NT2/D1 (cell line): Measurements from ENCODE around the gene CYP1A2.

ENCODE experiments used
- SUZ12 ChIP-seq: IDR thresholded peaks from 2 replicates; pipeline ENCODE4 v1.6.1; 2011; ENCODE audit not compliant: insufficient read length, insufficient read depth; ENCODE audit errors: extremely low read depth
- YY1 ChIP-seq: IDR thresholded peaks from 2 replicates; pipeline ENCODE4 v1.6.1; 2011; ENCODE audit not compliant: insufficient read length, insufficient read depth

GRCh38 chr15:74773329-74773728 lies 24.7 kb downstream of the CYP1A2 start:
- TF ChIP-seq SUZ12 (no peak), YY1 (no peak)
